OCI-LY1 (cell line): Measurements from ENCODE around the gene CHCHD10.

Source experiments
- H2AFZ ChIP-seq: fragments of 200-600 bp; sonication (generic), shearing (Covaris generic); 2 replicates; pipeline ENCODE4 v1.6.0; 2014; ENCODE audit warnings: antibody characterized with exemption, mild to moderate bottlenecking, low read length
- H3F3A ChIP-seq: fragments of 200-600 bp; sonication (generic), shearing (Covaris generic); 2 replicates; pipeline ENCODE4 v1.6.0; 2014; ENCODE audit warnings: mild to moderate bottlenecking, antibody characterized with exemption, low read length, moderate library complexity; ENCODE audit not compliant: insufficient read depth
- H3K27ac ChIP-seq: fragments of 200-600 bp; sonication (generic); 2 replicates; pipeline ENCODE4 v1.5.1; 2014; ENCODE audit warnings: low read length, mixed run types, mild to moderate bottlenecking, low read depth; ENCODE audit not compliant: poor library complexity, severe bottlenecking
- H3K27me3 ChIP-seq: fragments of 200-600 bp; sonication (generic); 2 replicates; pipeline ENCODE4 v1.6.0; 2014; ENCODE audit warnings: antibody characterized with exemption, mild to moderate bottlenecking, low read length, moderate library complexity; ENCODE audit not compliant: insufficient read depth
- H3K36me3 ChIP-seq: fragments of 200-600 bp; sonication (generic); 2 replicates; pipeline ENCODE4 v1.6.1; 2014; ENCODE audit warnings: mild to moderate bottlenecking, antibody characterized with exemption, low read length, moderate library complexity, mixed read lengths; ENCODE audit not compliant: insufficient read depth
- H3K4me1 ChIP-seq: fragments of 200-600 bp; sonication (generic); 2 replicates; pipeline ENCODE4 v1.5.1; 2014; ENCODE audit warnings: mild to moderate bottlenecking, low read length, moderate library complexity; ENCODE audit not compliant: insufficient read depth, severe bottlenecking
- H3K4me2 ChIP-seq: fragments of 200-600 bp; sonication (generic), shearing (Covaris generic); 2 replicates; pipeline ENCODE4 v1.6.1; 2014; ENCODE audit warnings: low read length
- H3K4me3 ChIP-seq: fragments of 200-600 bp; sonication (generic); 2 replicates; pipeline ENCODE4 v1.5.1; 2014; ENCODE audit warnings: low read length, low read depth, mild to moderate bottlenecking, mixed read lengths; ENCODE audit not compliant: poor library complexity, severe bottlenecking
- H3K79me2 ChIP-seq: fragments of 200-600 bp; shearing (Covaris generic); 2 replicates; pipeline ENCODE4 v1.6.1; 2016; ENCODE audit warnings: mixed run types, low read length, mixed read lengths; ENCODE audit not compliant: insufficient read depth
- H3K9ac ChIP-seq: fragments of 200-600 bp; sonication (generic), shearing (Covaris generic); 2 replicates; pipeline ENCODE4 v1.6.1; 2014; ENCODE audit warnings: mild to moderate bottlenecking, low read length, mixed read lengths
- H3K9me2 ChIP-seq: fragments of 200-600 bp; sonication (generic), shearing (Covaris generic); 2 replicates; pipeline ENCODE4 v1.6.1; 2014; ENCODE audit warnings: low read depth, mild to moderate bottlenecking, low read length, mixed read lengths
- H3K9me3 ChIP-seq: fragments of 200-600 bp; shearing (Covaris generic); 2 replicates; pipeline ENCODE4 v1.6.1; 2014; ENCODE audit warnings: low read length, mixed read lengths
- H4K20me1 ChIP-seq: fragments of 200-600 bp; sonication (generic), shearing (Covaris generic); 2 replicates; pipeline ENCODE4 v1.6.0; 2016; ENCODE audit warnings: mild to moderate bottlenecking, low read length; ENCODE audit not compliant: insufficient read depth
- EZH2 ChIP-seq: fragments of 200-600 bp; sonication (generic), shearing (Covaris generic); IDR thresholded peaks from 2 replicates; pipeline ENCODE4 v1.8.0; 2017; ENCODE audit warnings: borderline replicate concordance, mixed run types, mild to moderate bottlenecking, antibody characterized with exemption, low read length, moderate library complexity, mixed read lengths
- TF ChIP-seq, protein P1 (sequence below): fragments of 200-600 bp; sonication (generic), shearing (Covaris generic); IDR thresholded peaks from 2 replicates; pipeline ENCODE4 v1.5.1; 2017; ENCODE audit warnings: mild to moderate bottlenecking, antibody characterized with exemption, low read length, moderate library complexity, mixed read lengths

The CHCHD10 gene

DNA sequence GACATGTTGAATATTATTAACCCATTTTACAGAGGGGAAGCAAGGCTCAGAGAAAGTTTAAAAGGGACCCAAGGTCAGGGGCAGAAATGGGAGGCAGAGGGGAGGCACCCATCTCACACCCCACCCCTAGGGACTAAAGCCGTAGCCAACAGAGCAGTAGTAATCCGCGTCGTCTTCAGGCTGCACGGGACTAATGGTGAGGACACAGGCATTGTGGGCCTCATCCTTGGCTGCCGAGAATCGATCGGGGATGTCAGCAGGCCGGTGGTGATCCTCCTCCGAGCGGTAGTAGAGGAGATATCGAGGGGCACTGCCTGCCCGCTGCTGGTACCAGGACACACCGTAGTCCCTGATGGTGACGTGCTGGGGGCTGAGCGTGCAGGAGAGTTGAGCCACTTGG lies 15.0 kb downstream of the CHCHD10 start:
- H3K4me3 ChIP-seq: peak overlapping the region; percentile 94
- H3K79me2 ChIP-seq: no peaks in the 10 kb centered on the region
- no peaks in the 10 kb centered on the region for H3K9me3 ChIP-seq
- H4K20me1 ChIP-seq: no peaks in the 10 kb centered on the region
- TF ChIP-seq EZH2: no peak
- TF ChIP-seq, protein P1, sequence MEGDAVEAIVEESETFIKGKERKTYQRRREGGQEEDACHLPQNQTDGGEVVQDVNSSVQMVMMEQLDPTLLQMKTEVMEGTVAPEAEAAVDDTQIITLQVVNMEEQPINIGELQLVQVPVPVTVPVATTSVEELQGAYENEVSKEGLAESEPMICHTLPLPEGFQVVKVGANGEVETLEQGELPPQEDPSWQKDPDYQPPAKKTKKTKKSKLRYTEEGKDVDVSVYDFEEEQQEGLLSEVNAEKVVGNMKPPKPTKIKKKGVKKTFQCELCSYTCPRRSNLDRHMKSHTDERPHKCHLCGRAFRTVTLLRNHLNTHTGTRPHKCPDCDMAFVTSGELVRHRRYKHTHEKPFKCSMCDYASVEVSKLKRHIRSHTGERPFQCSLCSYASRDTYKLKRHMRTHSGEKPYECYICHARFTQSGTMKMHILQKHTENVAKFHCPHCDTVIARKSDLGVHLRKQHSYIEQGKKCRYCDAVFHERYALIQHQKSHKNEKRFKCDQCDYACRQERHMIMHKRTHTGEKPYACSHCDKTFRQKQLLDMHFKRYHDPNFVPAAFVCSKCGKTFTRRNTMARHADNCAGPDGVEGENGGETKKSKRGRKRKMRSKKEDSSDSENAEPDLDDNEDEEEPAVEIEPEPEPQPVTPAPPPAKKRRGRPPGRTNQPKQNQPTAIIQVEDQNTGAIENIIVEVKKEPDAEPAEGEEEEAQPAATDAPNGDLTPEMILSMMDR: no peak
- peak overlapping the region; percentile 97 for H3K9ac ChIP-seq
- H3K27me3 ChIP-seq: no peaks in the 10 kb centered on the region
- peak overlapping the region; percentile 98 for H3K4me2 ChIP-seq
- peak overlapping the region; percentile 94 for H3K27ac ChIP-seq
- peaks cover 64% of the 10 kb centered on the region for H3K4me1 ChIP-seq
- H3K36me3 ChIP-seq: no peaks in the 10 kb centered on the region
- H2AFZ ChIP-seq: no peak overlapping the region
- H3K9me2 ChIP-seq: no peaks in the 10 kb centered on the region
- peaks cover 4% of the 10 kb centered on the region; the same call in 1 of the 2 replicates for H3F3A ChIP-seq

GRCh38 chr22:23752090-23752691 lies 15.6 kb downstream of the CHCHD10 start:
- H3K4me3 ChIP-seq: peak overlapping the region; percentile 94
- no peaks in the 10 kb centered on the region for H3K9me2 ChIP-seq
- H3K4me2 ChIP-seq: peak overlapping the region; percentile 98
- no peaks in the 10 kb centered on the region for H4K20me1 ChIP-seq
- H3K9me3 ChIP-seq: no peaks in the 10 kb centered on the region
- H3K27ac ChIP-seq: peak overlapping the region; percentile 94
- peaks cover 61% of the 10 kb centered on the region for H3K4me1 ChIP-seq
- TF ChIP-seq, protein P1: no peak
- TF ChIP-seq EZH2: no peak
- no peaks in the 10 kb centered on the region for H3K79me2 ChIP-seq
- H3K27me3 ChIP-seq: no peaks in the 10 kb centered on the region
- H3F3A ChIP-seq: peaks cover 4% of the 10 kb centered on the region; the same call in 1 of the 2 replicates
- no peak overlapping the region for H2AFZ ChIP-seq
- H3K9ac ChIP-seq: peak overlapping the region; percentile 97
- H3K36me3 ChIP-seq: no peaks in the 10 kb centered on the region

GRCh38 chr22:23751441-23751996 lies 16.3 kb downstream of the CHCHD10 start:
- H3K9me2 ChIP-seq: no peaks in the 10 kb centered on the region
- no peaks in the 10 kb centered on the region for H4K20me1 ChIP-seq
- H3K9me3 ChIP-seq: no peaks in the 10 kb centered on the region
- peak overlapping the region; percentile 94 for H3K4me3 ChIP-seq
- no peak overlapping the region for H2AFZ ChIP-seq
- H3K79me2 ChIP-seq: no peaks in the 10 kb centered on the region
- peaks cover 4% of the 10 kb centered on the region; the same call in 1 of the 2 replicates for H3F3A ChIP-seq
- H3K27ac ChIP-seq: peak overlapping the region; percentile 94
- H3K4me2 ChIP-seq: peak overlapping the region; percentile 98
- peaks cover 57% of the 10 kb centered on the region for H3K4me1 ChIP-seq
- H3K9ac ChIP-seq: peak overlapping the region; percentile 97
- no peaks in the 10 kb centered on the region for H3K27me3 ChIP-seq
- no peaks in the 10 kb centered on the region for H3K36me3 ChIP-seq
- no peak for TF ChIP-seq EZH2
- TF ChIP-seq, protein P1: no peak
